Activated CD4-positive, alpha-beta T cell treated with anti-CD3 and anti-CD28 coated beads, Interleukin-2, amount 50 U/mL, for 24 hours (primary cell): ENCODE data around the gene NBAS.
"Not testable (repeated sequence)": the region's sequence is repeated elsewhere in the genome, so short reads cannot be mapped to it uniquely, and the experiment has no call there.

Source experiments
- DNase-seq, 2 donors: peaks; one replicate each; pipeline ENCODE4 v3.0.0-alpha.2; 2020; ENCODE audit warnings: low read depth in 1 of 2, low spot score in 1 of 2

The NBAS gene

GRCh38 chr2:15426606-15427005 is 134.5 kb downstream of the NBAS start:
- DNase-seq, result no peak

DNA sequence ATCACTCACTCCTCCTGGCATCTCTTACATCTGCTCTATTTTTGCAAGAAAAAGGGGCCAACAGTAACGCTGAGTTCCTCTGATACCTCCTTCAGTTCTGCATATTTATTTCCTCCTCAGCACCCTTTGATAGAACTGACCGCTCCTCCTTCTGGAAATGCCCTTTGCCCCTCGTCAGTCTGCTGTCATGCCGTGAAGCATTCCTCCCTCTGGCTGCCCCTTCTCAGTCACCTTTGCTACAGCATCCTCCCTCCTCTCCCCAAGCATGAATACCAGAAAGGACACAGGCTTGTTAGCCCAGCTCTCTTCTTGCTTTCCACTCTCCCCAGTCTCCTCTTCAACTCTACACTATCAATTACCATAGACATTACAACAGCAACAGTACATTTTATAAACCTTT is 135.4 kb downstream of the NBAS start:
- DNase-seq, result no peak

DNA sequence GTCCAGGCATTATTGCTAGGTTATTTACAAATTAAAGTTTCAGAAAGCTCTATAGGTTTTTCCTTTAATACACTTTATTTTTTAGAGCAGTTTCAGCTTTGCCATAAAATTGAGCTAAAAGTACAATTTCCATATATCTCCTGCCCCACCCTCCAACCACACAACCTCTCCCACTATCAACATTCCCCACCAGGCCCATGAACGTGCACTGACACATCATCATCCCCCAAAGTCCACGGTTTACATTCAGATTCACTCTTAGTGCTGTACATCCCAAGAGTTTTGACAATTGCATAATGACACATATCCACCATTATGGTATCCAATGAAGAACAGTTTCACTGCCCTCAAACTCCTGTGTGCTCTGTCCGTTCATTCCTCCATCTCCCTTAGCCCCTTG is 139.4 kb downstream of the NBAS start:
- DNase-seq, result no peak

GRCh38 chr2:15415748-15416147 is 145.4 kb downstream of the NBAS start:
- no peak for DNase-seq

GRCh38 chr2:15412779-15413178 is 148.4 kb downstream of the NBAS start:
- DNase-seq, result no peak

GRCh38 chr2:15412309-15412708 is 148.8 kb downstream of the NBAS start:
- no peak for DNase-seq

GRCh38 chr2:15410884-15411283 is 150.2 kb downstream of the NBAS start:
- no peak for DNase-seq

- no peak for DNase-seq
Measured at GRCh38 chr2:15408759-15409158, 152.4 kb downstream of the NBAS start.

DNA sequence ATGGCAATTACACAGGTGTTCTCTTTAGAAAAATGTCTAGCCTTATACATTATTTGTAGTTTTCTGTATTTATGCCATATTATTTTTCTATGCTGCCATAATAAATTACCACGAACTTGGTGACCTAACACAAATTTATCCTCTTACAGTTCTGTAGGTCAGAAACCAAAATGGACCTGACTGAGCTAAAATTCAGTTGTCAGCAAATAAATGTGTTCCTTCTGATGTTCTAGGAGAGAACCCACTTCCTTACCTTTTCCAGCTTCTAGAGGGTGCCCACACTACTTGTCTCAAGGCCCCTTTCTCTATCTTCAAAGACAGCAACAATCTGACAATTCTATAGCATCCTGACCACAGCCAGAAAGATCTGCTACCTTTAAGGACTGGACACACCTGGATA is 153.5 kb downstream of the NBAS start:
- DNase-seq, result no peak

DNA sequence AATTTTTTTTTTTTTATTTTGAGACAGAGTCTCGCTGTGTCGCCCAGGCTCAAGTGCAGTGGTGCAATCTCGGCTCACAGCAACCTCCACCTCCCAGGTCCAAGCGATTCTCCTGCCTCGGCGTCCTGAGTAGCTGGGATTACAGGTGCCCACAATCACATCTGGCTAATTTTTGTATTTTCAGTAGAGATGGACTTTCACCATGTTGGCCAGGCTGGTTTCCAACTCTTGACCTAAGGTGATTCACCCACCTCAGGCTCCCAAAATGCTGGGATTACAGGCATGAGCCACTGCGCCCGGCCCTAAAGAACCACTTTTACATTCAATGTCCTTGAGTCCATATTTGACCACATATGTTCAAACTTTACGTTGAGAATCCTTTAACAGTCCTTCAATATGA is 156.6 kb downstream of the NBAS start:
- not testable (repeated sequence) for DNase-seq

DNA sequence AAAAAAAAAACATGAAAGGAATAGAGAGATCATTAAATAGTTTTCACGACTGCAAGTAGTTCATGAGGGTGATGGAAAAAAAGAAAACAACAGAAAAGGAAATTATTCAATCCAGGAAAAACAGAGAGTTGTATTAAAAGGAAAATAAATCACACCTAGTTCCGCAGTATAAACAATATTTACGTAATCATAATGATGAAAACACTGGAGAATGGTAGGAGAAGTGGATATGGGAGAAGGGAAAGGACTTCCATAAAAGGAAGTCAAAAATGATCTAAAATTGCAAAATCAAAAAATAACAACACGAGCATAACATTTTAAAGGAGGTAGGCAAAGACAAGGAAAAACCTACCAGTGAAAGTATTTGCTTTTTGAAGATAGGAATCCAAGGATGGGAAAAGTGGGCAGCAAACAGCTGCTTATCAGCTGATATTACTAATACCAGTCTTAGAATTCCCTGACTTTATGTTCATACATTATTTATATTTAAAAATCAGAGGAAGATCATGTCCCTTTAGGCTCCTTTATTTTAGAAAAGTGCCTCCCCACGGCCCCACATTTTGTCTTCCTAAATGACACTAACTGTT is 160.8 kb downstream of the NBAS start:
- DNase-seq, result no peak

DNA sequence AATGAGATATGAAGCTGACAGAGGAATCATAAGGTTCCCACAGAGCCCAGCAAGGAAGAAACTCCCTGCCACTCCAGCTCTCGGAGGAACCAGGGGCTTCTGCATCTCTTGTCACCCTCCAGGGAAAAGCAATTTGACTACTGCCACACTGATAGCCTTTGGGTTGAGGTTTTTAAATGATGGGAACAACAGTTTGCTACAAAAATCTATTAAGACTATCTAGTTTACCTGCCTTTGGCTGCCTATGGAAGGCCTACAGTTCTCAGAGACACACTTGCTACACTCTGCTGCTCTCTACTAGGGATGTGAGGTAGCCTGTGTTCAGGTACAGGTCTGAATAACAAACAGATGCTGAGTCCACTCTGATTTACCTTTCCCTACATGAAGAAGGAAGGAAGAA is 161.9 kb downstream of the NBAS start:
- DNase-seq, result no peak

- DNase-seq, result no peak
Measured at GRCh38 chr2:15391751-15392150, 169.4 kb downstream of the NBAS start.

DNA sequence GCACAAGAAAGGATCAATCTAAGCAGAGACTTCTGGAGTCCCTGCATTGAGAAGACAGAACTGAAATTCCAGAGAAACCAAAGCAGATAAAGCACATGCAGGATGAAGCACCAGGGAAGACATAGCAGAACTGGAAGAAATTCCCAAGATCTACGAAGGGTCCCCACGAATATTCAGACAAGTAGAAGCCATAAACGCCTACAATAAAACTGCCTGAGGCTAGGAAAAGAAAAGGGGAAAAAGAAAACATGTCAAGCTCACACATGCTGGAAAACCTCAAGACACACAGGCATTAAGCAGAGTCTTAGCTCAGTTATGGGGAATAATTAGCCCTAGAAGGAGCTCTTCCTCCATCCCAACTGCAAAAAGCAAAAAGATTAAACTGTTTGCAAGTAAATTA is 171.2 kb downstream of the NBAS start:
- DNase-seq, result no peak

DNA sequence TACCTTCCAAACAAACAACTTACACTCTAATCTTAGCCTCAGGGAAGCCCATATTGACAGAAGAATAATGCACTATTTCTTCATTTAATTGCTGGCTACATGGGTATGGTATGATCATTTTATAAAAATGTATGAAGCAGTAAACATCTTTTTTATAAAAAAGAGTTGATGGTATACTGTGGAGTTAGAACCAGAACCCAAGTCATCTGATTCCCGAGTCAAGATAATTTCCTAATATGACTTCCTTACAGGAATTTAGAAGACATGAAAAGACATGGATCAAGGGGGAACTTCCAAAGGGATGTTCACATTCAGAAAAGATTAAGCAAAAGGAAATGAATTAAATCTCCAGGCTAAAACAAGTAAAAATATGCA is 171.8 kb downstream of the NBAS start:
- no peak for DNase-seq

DNA sequence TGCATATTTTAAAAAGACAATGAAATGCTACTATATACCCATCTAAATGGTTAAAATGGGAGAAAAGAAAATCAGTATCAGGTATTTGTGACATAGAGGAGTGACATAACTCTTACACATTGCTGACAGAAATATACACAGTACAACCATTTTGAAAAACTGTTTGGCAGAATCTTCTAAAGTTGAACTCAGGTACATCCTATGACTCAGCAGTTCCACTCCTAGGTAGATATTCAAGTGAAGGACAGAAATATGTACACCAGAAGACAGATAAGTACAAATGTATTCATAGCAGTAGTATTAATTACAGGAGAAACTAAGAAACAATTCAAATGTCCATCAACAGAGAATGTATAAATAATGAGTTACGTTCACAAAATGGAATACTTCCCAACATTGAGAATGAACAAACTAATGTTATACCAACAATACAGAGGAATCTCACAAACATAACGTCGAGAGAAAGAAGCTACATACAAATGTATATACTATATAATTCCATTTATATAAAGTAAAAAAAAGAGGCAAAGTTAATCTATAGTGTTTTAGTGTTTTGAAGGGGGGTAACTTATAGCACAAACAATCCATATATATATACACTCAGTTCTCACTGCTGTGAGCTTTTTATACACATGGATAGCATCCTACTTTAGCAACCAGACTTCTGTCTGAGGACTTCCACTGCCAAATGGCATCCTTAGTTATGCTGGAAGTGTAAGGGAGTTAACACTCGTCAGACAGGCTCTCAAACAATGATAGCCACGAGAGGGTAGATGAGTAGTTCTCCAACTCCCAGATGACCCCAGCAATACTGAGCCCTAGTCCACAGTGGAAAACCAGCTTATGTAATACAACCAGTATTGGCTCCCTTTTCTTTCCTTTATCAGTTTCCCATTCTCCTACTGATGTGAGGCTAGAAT is 172.5 kb downstream of the NBAS start:
- no peak for DNase-seq

- no peak for DNase-seq
Measured at GRCh38 chr2:15385184-15385583, 175.9 kb downstream of the NBAS start.

DNA sequence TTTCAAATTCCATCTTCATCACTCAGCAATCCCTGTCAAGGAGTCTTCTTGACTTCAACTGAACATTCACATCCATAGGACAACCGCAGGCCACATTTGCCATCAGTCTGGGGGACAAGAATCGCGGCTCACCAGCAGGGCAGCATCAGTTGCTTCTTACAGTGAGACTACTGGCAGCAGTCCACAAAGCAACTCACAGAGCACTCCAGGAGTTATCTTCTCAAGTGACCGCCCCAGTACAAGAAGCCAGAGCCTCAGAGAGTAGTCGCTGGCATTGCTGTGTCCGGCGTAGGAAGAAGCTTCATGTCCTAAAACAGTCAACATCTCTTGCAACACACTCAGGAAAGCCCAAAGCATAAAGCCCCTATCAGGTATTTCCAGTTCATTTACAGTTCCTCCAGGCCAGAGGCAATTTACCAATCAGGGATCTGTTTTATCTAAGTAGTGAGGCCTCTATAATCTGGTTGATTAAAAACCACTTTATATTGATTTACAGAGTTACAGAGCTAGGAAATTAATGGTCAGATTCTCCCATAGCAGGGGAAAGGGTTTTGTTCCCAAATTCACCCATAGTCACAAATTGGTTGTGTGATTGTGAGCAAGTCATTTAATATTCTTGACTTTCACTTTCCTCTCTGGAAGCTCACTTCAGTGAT is 177.3 kb downstream of the NBAS start:
- no peak for DNase-seq

DNA sequence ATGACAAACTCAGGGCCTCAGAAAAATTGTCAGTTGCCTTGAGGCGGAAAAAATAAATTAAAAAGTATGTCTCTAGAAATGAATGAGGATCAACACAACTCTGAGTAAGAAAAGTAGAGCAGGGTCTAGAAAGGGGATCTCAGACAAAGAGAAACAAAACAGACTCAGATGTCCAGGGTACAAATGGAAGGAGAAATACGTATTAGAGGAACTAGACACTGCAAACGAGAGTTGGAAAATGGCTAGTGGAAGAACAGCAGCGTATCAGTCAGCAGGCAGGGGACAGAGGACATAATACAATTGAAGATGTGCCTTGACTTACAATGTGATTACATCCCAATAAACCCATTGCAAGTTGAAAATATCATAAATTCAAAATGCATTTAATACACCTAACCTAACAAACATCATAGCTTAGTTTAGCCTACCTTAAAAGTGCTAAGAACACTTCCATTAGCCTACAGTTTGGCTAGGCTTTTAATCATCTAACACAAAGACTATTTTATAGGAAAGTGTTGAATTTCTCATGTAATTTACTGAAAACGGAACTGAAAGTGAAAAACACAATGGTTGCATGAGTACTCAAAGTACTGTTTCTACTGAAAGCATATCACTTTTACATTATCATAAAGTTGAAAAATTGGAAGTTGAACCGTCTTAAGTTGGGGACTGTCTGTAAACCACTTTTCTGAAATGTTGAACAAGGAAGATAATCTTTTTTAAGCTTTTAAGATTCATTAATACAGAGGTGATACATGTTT is 182.8 kb downstream of the NBAS start:
- no peak for DNase-seq

DNA sequence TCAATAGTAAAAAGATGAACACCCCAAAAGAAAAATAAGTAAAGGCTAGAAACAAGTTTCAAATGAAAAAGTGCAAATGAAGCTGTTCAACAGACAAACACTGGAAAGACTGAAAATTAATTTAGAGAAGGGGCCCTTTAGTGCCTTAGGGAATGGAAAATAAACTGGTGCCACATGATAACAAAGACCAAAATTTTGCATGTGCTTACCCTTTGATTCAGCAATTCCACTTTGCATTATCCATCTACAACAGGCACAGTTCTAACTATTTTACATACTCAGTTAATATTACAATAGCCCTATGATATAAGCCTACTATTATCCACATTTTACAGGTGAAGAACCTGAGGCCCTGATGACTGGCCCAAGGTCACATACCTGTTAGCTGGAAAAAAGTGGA is 183.9 kb downstream of the NBAS start:
- no peak for DNase-seq

DNA sequence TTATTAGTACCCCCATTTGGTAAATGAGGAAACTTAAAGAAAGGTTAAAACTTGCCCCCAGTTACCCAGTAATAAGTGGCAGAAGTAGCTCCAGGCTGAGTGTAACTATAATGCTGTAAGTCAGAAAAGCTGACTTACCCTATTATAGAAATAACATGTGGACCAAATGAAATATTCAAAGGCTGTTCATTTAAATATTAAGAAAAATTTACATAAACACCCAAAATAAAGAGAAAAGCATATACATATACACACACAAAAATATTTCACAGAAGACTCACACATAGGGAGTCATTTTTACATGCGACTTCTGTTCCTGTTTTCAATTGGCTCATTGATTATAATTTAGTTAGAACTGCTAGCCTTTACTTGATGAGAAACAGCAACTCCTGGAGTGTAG is 189.1 kb downstream of the NBAS start:
- DNase-seq, result no peak

- no peak for DNase-seq
Measured at GRCh38 chr2:15369129-15369528, 192.0 kb downstream of the NBAS start.
